ENCODE data around the gene CACNA1G.

DNA sequence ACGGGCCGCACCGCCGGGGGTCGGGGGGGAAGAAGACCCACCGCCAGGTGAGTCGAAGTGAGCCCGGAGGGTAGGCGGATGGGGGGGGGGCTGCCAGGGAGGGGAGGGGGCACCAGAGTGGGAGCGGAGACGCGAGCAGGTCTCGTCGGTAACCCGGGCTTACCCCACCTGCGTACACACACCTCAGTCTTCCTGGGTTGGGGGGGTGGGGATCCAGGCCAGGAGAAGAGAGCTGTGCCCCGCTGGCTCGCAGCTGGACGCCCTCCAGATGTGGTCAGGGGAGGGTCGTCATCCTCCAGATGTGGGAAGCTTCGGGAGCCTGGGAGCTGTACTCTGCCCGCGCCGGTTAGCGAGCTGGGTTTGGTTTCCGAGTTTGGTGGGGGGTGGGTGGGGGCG, 1.2 kb downstream of the CACNA1G start:
- TF ChIP-seq, protein P1, sequence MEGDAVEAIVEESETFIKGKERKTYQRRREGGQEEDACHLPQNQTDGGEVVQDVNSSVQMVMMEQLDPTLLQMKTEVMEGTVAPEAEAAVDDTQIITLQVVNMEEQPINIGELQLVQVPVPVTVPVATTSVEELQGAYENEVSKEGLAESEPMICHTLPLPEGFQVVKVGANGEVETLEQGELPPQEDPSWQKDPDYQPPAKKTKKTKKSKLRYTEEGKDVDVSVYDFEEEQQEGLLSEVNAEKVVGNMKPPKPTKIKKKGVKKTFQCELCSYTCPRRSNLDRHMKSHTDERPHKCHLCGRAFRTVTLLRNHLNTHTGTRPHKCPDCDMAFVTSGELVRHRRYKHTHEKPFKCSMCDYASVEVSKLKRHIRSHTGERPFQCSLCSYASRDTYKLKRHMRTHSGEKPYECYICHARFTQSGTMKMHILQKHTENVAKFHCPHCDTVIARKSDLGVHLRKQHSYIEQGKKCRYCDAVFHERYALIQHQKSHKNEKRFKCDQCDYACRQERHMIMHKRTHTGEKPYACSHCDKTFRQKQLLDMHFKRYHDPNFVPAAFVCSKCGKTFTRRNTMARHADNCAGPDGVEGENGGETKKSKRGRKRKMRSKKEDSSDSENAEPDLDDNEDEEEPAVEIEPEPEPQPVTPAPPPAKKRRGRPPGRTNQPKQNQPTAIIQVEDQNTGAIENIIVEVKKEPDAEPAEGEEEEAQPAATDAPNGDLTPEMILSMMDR (IDR thresholded peaks at IDR 0.05): no peak
- no peak for TF ChIP-seq POLR2A (IDR thresholded peaks at IDR 0.05)
- TF ChIP-seq POLR2AphosphoS5 (IDR thresholded peaks at IDR 0.05): no peak

Measured in prostate gland (tissue), 2 donors.